SK-N-MC (cell line): ENCODE measurements around the gene CPLX1.

Experiments
- DNase-seq: peaks from one replicate; pipeline ENCODE4 v3.0.0-alpha.2; 2011; ENCODE audit warnings: low read depth, low spot score
- H3K27ac ChIP-seq: fragments of 200-600 bp; sonication (generic); 2 replicates; pipeline ENCODE4 v1.5.1; 2016; ENCODE audit warnings: mixed run types
- H3K36me3 ChIP-seq: fragments of 200-600 bp; sonication (generic); 2 replicates; pipeline ENCODE4 v1.6.1; 2017; ENCODE audit warnings: antibody characterized with exemption, low read length, mixed read lengths; ENCODE audit not compliant: insufficient read depth
- H3K4me3 ChIP-seq: fragments of 200-600 bp; sonication (generic); 2 replicates; pipeline ENCODE4 v1.5.1; 2016
- H3K9ac ChIP-seq: fragments of 200-600 bp; sonication (generic); 2 replicates; pipeline ENCODE4 v1.8.0; 2017; ENCODE audit warnings: mixed run types, mixed read lengths; ENCODE audit not compliant: insufficient read length
- H3K9me3 ChIP-seq: fragments of 200-600 bp; sonication (generic); 2 replicates; pipeline ENCODE4 v1.6.1; 2017; ENCODE audit warnings: low read depth, mild to moderate bottlenecking, antibody characterized with exemption, low read length, moderate library complexity, mixed read lengths
- EZH2 ChIP-seq: fragments of 200-600 bp; sonication (generic); IDR thresholded peaks from one replicate; pipeline ENCODE4 v1.6.1; 2017; ENCODE audit warnings: antibody characterized with exemption
- FOXP2 ChIP-seq: optimal IDR thresholded peaks from 2 replicates; pipeline ENCODE3; 2011; ENCODE audit warnings: mild to moderate bottlenecking, moderate library complexity; ENCODE audit not compliant: insufficient read depth; ENCODE audit errors: extremely low read length, control extremely low read depth
- POLR2AphosphoS5 ChIP-seq: IDR thresholded peaks from 2 replicates; pipeline ENCODE4 v1.6.1; 2012; ENCODE audit warnings: mild to moderate bottlenecking, low read depth, low read length, borderline replicate concordance

Gene CPLX1

DNA sequence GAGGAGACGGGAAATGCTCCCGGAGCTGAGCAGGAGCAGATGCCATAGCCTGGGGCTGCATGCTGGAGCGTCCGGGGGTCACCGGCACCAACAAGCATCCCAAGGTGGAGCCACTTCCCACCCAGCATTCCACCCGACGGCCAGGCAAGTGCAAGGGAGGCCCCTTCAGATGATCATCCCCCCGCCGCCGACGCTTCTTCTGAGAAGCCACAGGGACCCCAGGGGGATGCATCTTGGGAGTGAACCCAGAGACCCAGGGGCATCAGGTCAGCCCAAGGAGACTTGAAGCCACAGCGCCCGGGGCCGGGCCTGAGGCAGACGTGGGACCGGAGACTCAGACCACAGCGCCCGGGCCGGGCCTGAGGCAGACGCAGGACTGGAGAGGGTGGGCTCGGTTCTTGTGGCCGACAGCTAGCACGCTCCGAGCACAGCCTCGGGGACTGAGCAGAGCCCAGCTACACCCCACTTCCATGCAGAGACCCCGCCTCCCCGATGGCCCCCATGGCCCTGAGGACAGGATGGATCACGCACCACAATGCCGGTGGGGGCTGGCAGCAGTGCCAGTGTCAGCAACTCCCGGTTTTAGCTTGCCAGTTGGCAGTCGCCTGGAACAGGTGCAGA lies 33.0 kb upstream of the CPLX1 start:
- H3K4me3 ChIP-seq = no peak overlapping the region
- no peak overlapping the region for H3K9ac ChIP-seq
- H3K9me3 ChIP-seq = no peaks in the 10 kb centered on the region
- no peak overlapping the region for H3K27ac ChIP-seq
- TF ChIP-seq FOXP2 (no peak), POLR2AphosphoS5 (no peak), EZH2 (no peak)
- no peak for DNase-seq
- H3K36me3 ChIP-seq = peaks cover 16% of the 10 kb centered on the region; the same call in 1 of the 2 replicates

DNA sequence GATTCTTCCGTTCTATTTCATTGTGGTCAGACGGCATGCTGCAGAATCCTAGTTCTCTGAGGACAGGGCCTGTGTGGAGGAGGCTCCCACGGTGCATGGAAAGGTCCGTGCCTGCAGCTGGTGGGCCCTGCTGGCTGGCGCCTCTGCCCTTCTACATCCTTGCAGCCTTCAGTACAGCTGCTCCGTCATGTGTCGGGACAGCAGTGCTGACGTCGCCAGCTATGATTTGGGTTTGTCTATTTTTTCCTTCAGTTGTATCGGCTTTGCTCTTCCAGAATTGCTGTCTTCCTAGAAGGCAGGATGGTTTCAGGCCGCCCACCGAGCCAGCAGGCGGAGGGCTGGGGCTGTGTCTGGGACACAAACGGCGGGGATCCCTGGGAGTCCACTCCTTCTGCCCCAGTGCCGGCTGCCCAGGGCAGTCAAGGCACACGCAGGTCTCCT lies 32.1 kb upstream of the CPLX1 start:
- peaks cover 12% of the 10 kb centered on the region; the same call in 1 of the 2 replicates for H3K36me3 ChIP-seq

DNA sequence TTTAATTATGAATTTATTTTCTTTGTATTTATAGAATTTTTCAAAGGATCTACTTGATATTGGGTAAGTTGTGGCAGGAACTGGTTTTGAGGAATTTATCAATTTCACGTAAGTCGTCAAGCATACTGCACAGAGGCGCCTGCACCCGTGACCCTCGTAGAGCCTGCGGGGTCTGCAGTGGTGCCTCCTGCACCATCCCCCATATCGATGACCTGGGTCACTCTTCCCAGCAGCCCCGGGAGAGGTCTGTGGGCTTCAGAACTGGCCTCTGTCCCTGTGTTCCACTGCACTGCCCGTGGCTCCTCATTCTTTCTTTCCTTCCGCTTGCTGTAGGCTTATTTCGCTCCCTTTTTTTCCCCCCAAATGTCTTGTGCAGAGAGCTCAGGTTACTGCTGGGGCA lies 31.5 kb upstream of the CPLX1 start:
- no peak overlapping the region for H3K4me3 ChIP-seq
- no peak overlapping the region for H3K27ac ChIP-seq
- H3K36me3 ChIP-seq = peaks cover 8% of the 10 kb centered on the region; the same call in 1 of the 2 replicates
- no peak overlapping the region for H3K9ac ChIP-seq
- TF ChIP-seq FOXP2 (no peak), EZH2 (no peak), POLR2AphosphoS5 (no peak)
- no peaks in the 10 kb centered on the region for H3K9me3 ChIP-seq
- no peak for DNase-seq

More for the DNA sequence above, 32.1 kb upstream of the CPLX1 start:
- Histone ChIP-seq H3K9me3 (no peaks in the 10 kb centered on the region), H3K9ac (no peak overlapping the region), H3K27ac (no peak overlapping the region), H3K4me3 (no peak overlapping the region)
- TF ChIP-seq EZH2 (no peak), FOXP2 (no peak), POLR2AphosphoS5 (no peak)
- no peak for DNase-seq

DNA sequence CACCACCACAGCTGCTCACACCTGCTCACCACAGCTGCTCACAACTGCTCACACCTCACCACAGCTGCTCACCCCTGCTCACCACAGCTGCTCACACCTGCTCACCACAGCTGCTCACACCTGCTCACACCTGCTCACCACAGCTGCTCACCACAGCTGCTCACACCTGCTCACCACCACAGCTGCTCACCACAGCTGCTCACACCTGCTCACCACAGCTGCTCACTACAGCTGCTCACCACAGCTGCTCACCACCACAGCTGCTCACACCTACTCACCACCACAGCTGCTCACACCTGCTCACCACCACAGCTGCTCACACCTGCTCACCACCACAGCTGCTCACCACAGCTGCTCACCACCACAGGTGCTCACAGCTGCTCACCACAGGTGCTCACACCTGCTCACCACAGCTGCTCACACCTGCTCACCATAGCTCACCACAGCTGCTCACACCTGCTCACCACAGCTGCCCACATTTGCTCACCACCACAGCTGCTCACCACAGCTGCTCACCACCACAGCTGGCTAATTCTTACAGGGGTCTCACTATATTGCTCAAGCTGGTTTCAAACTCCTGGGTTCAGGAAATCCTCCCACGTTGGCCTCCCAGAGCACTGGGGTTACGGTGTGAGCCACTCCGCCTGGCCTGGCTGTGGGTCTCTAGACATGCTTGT lies 30.4 kb upstream of the CPLX1 start:
- Histone ChIP-seq H3K4me3 (no peak overlapping the region), H3K9me3 (no peaks in the 10 kb centered on the region), H3K9ac (no peak overlapping the region), H3K36me3 (peaks cover 8% of the 10 kb centered on the region; the same call in 1 of the 2 replicates), H3K27ac (no peak overlapping the region)
- no peak for TF ChIP-seq EZH2
- no peak for TF ChIP-seq FOXP2
- no peak for TF ChIP-seq POLR2AphosphoS5
- DNase-seq = no peak

DNA sequence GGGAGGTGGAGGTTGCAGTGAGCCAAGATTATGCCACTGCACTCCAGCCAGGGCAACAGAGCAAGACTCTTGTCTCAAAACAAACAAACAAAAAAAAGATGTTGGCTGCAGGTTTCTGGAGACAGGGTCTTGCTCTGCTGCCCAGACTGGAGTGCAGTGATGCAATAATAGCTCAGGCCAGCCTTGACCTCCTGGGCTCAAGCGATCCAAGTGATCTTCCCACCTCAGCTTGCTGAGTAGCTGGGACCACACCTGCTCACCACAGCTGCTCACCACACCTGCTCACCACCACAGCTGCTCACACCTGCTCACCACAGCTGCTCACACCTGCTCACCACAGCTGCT lies 29.9 kb upstream of the CPLX1 start:
- no peaks in the 10 kb centered on the region for H3K9me3 ChIP-seq
- DNase-seq = no peak
- H3K9ac ChIP-seq = no peak overlapping the region
- H3K4me3 ChIP-seq = no peak overlapping the region
- no peak overlapping the region for H3K27ac ChIP-seq
- peaks cover 8% of the 10 kb centered on the region; the same call in 1 of the 2 replicates for H3K36me3 ChIP-seq
- TF ChIP-seq EZH2 (no peak), FOXP2 (no peak), POLR2AphosphoS5 (no peak)

DNA sequence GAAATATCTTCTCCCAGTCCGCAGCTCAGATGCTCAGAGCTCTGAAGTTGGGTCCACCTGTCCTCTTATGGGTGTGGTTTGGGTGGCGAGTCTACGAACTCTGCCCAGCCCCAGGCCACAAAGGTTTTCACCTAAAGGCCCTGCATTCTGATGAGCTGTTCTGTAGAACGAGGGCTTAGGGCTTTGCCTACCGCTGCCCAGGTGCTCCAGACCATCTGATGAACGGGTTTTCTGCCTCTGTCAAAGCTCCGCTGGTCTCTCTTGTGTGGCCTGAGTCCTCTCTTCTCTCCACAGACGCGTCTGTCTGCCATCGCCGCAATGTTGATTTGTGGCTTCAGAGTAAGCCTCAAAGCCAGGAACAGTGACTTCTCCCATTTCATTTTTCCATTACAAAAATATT lies 28.4 kb upstream of the CPLX1 start:
- H3K4me3 ChIP-seq = no peak overlapping the region
- DNase-seq = no peak
- no peak overlapping the region for H3K9ac ChIP-seq
- H3K27ac ChIP-seq = no peak overlapping the region
- TF ChIP-seq EZH2 = no peak
- TF ChIP-seq POLR2AphosphoS5 = no peak
- peaks cover 8% of the 10 kb centered on the region; the same call in 1 of the 2 replicates for H3K36me3 ChIP-seq
- no peaks in the 10 kb centered on the region for H3K9me3 ChIP-seq

DNA sequence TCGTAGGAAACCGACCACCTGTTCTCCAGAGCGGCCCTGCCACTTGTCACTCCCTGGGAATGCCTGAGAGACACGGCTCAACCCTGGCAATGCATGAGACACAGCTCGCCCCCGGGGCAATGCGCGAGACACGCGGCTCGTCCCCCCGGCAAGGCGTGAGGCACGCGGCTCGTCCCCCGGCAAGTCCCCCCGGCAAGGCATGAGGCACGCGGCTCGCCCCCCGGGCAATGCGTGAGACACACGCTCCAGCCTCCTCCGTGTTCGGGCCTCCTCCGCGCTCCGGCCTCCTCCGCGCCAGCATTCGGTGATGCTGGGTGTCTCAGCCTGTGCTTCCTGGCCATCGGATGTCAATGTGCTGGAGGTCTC lies 27.5 kb upstream of the CPLX1 start:
- TF ChIP-seq POLR2AphosphoS5 = no peak
- TF ChIP-seq EZH2 = no peak
- no peak for TF ChIP-seq FOXP2
- peaks cover 8% of the 10 kb centered on the region; the same call in 1 of the 2 replicates for H3K36me3 ChIP-seq

DNA sequence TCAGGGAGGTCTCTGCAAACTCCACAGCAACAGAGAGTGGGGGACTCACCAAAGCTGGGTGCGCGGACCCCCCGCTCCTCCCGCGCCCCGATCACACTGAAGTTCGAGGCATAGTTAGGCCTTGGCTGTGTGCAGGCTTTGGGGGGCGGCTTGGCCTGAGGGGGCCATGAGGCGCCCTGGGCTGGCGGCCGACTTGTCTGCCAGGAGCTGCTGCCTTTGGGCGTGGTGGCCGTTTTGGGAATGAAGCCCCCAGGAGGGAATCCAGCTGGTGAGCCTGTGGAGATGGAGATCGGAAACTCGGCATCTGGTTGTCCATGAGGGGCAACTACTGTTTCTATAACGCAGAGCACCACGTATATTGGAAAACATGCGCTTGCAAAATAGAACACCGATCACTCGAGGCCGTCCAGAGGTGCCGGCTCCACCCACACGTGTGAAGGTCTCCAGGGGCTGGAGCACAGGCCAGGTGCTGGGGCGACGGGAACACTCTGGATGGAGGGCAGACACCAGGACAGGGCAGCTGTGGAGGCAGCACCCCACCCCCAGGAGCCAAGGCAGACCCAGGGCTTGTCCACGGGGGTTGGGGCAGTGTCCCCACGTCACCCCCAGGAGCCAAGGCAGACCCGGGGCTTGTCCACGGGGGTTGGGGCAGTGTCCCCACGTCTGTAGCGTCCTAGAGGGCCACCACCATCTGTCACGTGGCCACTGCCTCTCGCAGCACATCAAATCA lies 25.9 kb upstream of the CPLX1 start:
- no peak overlapping the region for H3K4me3 ChIP-seq
- no peak for TF ChIP-seq FOXP2
- TF ChIP-seq POLR2AphosphoS5 = no peak
- no peak for TF ChIP-seq EZH2
- H3K9me3 ChIP-seq = no peaks in the 10 kb centered on the region
- H3K9ac ChIP-seq = no peak overlapping the region
- DNase-seq = no peak
- no peaks in the 10 kb centered on the region; the same call in 1 of the 2 replicates for H3K36me3 ChIP-seq
- H3K27ac ChIP-seq = no peak overlapping the region

More for the DNA sequence above, 27.5 kb upstream of the CPLX1 start:
- Histone ChIP-seq H3K27ac (no peak overlapping the region), H3K9me3 (no peaks in the 10 kb centered on the region), H3K9ac (no peak overlapping the region), H3K4me3 (no peak overlapping the region)
- no peak for DNase-seq
